Common myeloid progenitor, CD34-positive (primary cell): ENCODE data around the gene GPR18.

Experiments
- CTCF ChIA-PET: fragments of 350-600 bp; sonication (Branson Sonifier 250); formaldehyde crosslinking; loops from one replicate; lab custom pipeline; 2021; ENCODE audit warnings: antibody characterized with exemption; lab: Charles Lee
- POLR2A ChIA-PET: fragments of 350-600 bp; sonication (Branson Sonifier 250); formaldehyde crosslinking; loops from one replicate; lab custom pipeline; 2021; ENCODE audit warnings: antibody characterized with exemption; lab: Charles Lee
- DNase-seq, 3 donors: peaks; one replicate each; pipeline versions ENCODE4 v3.0.0 to v3.0.0-alpha.2; 2013
- H3K27ac ChIP-seq, 2 experiments: 1 replicate in 1 of 2; 2 replicates in 1 of 2; pipeline ENCODE4 v1.7.0; 2013; ENCODE audit warnings: inconsistent platforms in 2 of 2, low read length in 2 of 2, mild to moderate bottlenecking in 2 of 2, low read depth in 1 of 2, moderate library complexity in 1 of 2; ENCODE audit not compliant: severe bottlenecking in 2 of 2, insufficient read depth in 1 of 2, poor library complexity in 1 of 2
- H3K27me3 ChIP-seq, 5 experiments: replicated peaks in 2 of 5; 1 replicate in 3 of 5; 2 replicates in 2 of 5; pipeline versions ENCODE4 v1.6.1 to v1.7.0; 2013; ENCODE audit warnings: low read length in 4 of 5, mild to moderate bottlenecking in 2 of 5, moderate library complexity in 2 of 5, inconsistent platforms in 1 of 5; ENCODE audit not compliant: insufficient read depth in 5 of 5, control insufficient read depth in 4 of 5
- H3K36me3 ChIP-seq, 4 experiments: 1 replicate in 2 of 4; 2 replicates in 2 of 4; pipeline versions ENCODE4 v1.6.1 to v1.7.0; 2013; ENCODE audit warnings: low read length in 3 of 4, control low read depth in 1 of 4, mild to moderate bottlenecking in 1 of 4; ENCODE audit not compliant: control insufficient read depth in 4 of 4, insufficient read depth in 4 of 4
- H3K4me1 ChIP-seq, 4 experiments: 1 replicate in 3 of 4; 2 replicates in 1 of 4; pipeline versions ENCODE4 v1.6.1 to v1.7.1; 2013; ENCODE audit warnings: low read length in 3 of 4, mild to moderate bottlenecking in 3 of 4, control low read depth in 1 of 4, inconsistent platforms in 1 of 4, moderate library complexity in 1 of 4; ENCODE audit not compliant: control insufficient read depth in 4 of 4, insufficient read depth in 4 of 4; ENCODE audit errors: control extremely low read depth in 1 of 4
- H3K4me3 ChIP-seq, 7 experiments: 1 replicate in 4 of 7; 2 replicates in 3 of 7; pipeline versions ENCODE4 v1.5.1 to v1.7.0; 2013; ENCODE audit warnings: mild to moderate bottlenecking in 7 of 7, low read length in 6 of 7, moderate library complexity in 6 of 7, inconsistent platforms in 2 of 7, low read depth in 2 of 7, control low read depth in 1 of 7; ENCODE audit not compliant: insufficient read depth in 4 of 7, control insufficient read depth in 1 of 7; ENCODE audit errors: extremely low read depth in 1 of 7
- H3K9me3 ChIP-seq, 5 experiments: 1 replicate in 4 of 5; 2 replicates in 1 of 5; pipeline versions ENCODE4 v1.6.1 to v1.7.1; 2013; ENCODE audit warnings: low read length in 4 of 5, mild to moderate bottlenecking in 2 of 5, inconsistent platforms in 1 of 5, low read depth in 1 of 5, moderate library complexity in 1 of 5; ENCODE audit not compliant: control insufficient read depth in 4 of 5, insufficient read depth in 2 of 5; ENCODE audit errors: control extremely low read depth in 1 of 5
- WGBS: methylation state at CpG from one replicate; pipeline ENCODE4 v1.1.5; 2013; ENCODE audit not compliant: insufficient coverage; 5-methylcytosine and 5-hydroxymethylcytosine counted together

Gene GPR18

DNA sequence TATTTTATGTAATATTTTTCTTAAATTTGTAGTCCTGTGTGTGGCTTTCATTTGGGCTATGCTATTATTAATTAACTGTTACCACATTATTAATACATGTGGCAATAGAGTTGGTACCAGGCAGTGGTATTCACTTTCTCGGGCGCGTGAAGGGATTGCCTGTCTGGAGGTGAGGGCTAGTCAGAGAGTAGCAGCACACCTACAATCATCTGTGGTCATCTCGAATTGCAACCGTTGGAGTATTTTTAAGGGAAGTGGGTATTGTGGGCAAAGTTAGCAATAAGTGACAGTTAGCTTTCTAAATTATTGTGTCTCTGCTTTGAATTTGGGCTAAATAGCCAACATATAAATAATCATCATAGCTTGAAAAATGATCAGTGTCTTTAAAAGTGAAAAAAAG is 20.0 kb upstream of the GPR18 start:
- WGBS, result no CpG with 5 or more reads among the region's 5 CpGs
- peak overlapping the region in 2 of 7 experiments; percentile 11 to 52 for H3K4me3 ChIP-seq

DNA sequence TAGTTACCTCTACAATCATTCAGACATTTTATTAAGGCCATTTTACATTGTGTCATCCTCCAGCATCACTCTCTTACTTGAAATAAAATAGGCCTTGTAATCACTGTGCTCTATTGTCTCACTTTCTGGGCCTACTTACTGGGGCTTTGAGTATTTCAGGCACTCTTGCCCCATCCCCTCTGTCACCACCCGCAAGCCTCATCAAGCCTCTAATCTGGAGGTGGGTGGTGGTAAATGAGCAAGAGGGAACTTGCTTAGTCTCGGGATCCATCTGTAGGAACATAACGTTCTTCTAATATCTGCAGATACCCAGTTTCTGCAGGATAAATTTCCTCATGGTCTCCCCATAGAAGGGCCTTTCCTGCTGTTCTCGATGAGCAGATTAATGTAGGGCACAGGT is 19.4 kb upstream of the GPR18 start:
- Histone ChIP-seq H3K27ac (no peak overlapping the region), H3K9me3 (peaks cover 0 to 1% (median under 1%) of the 10 kb centered on the region in 5 experiments), H3K4me1 (peaks cover 49 to 76% (median 57%) of the 10 kb centered on the region in 4 experiments), H3K27me3 (no peaks in the 10 kb centered on the region), H3K4me3 (peak overlapping the region in 1 of 7 experiments; percentile 11), H3K36me3 (peaks cover 0 to 14% (median 2%) of the 10 kb centered on the region in 4 experiments)
- ChIA-PET POLR2A (interaction anchor here (1.6 kb wide), 1 partner anchor 109 kb away, joined by 3 read pairs; no protein-coding TSS in a partner anchor), CTCF (interaction anchor here (0.6 to 2.0 kb wide), 2 partner anchors 9 to 178 kb away, joined by 3 to 6 read pairs; no protein-coding TSS in a partner anchor)
- DNase-seq, result peak in 1 of 3 donors; percentile 47
- WGBS, result 93% methylated on average over 3 of the region's 4 CpGs

More for the DNA sequence above, 20.0 kb upstream of the GPR18 start:
- CTCF ChIA-PET, result interaction anchor here (0.6 to 2.0 kb wide), 2 partner anchors 9 to 178 kb away, joined by 3 to 6 read pairs; no protein-coding TSS in a partner anchor
- peak overlapping the region in 1 of 2 experiments; percentile 61 for H3K27ac ChIP-seq
- H3K36me3 ChIP-seq, result peaks cover 0 to 14% (median 2%) of the 10 kb centered on the region in 4 experiments
- H3K4me1 ChIP-seq, result peaks cover 49 to 81% (median 62%) of the 10 kb centered on the region in 4 experiments
- DNase-seq, result peak in 2 of 3 donors; percentile 83 to 88
- H3K9me3 ChIP-seq, result no peaks in the 10 kb centered on the region
- H3K27me3 ChIP-seq, result no peaks in the 10 kb centered on the region
- POLR2A ChIA-PET, result interaction anchor here (1.6 kb wide), 1 partner anchor 109 kb away, joined by 3 read pairs; no protein-coding TSS in a partner anchor

GRCh38 chr13:99276706-99277105 is 18.5 kb upstream of the GPR18 start:
- POLR2A ChIA-PET, result no interaction called here
- Histone ChIP-seq H3K36me3 (peaks cover 0 to 14% (median 4%) of the 10 kb centered on the region in 4 experiments), H3K4me3 (no peak overlapping the region), H3K27me3 (no peaks in the 10 kb centered on the region), H3K9me3 (peaks cover 0 to 5% (median 4%) of the 10 kb centered on the region in 5 experiments), H3K4me1 (peaks cover 44 to 66% (median 49%) of the 10 kb centered on the region in 4 experiments), H3K27ac (no peak overlapping the region)
- CTCF ChIA-PET, result interaction anchor here (0.8 to 3.0 kb wide), 5 partner anchors 11 to 159 kb away, joined by 3 to 30 read pairs (median 12); no protein-coding TSS in a partner anchor
- no CpG with 5 or more reads among the region's 2 CpGs for WGBS
- no peak for DNase-seq

GRCh38 chr13:99275093-99275469 is 16.9 kb upstream of the GPR18 start:
- peaks cover 0 to 12% (median 3%) of the 10 kb centered on the region in 4 experiments for H3K36me3 ChIP-seq
- DNase-seq, result peak in 2 of 3 donors; percentile 64 to 71
- H3K4me3 ChIP-seq, result no peak overlapping the region
- WGBS, result no CpG with 5 or more reads among the region's 1 CpG
- H3K27me3 ChIP-seq, result no peaks in the 10 kb centered on the region
- ChIA-PET CTCF (interaction anchor here (0.8 to 3.0 kb wide), 9 partner anchors 9 to 167 kb away, joined by 3 to 30 read pairs (median 7); no protein-coding TSS in a partner anchor), POLR2A (no interaction called here)
- peaks cover 0 to 5% (median 4%) of the 10 kb centered on the region in 5 experiments for H3K9me3 ChIP-seq
- peaks cover 34 to 66% (median 49%) of the 10 kb centered on the region in 4 experiments for H3K4me1 ChIP-seq
- H3K27ac ChIP-seq, result no peak overlapping the region

DNA sequence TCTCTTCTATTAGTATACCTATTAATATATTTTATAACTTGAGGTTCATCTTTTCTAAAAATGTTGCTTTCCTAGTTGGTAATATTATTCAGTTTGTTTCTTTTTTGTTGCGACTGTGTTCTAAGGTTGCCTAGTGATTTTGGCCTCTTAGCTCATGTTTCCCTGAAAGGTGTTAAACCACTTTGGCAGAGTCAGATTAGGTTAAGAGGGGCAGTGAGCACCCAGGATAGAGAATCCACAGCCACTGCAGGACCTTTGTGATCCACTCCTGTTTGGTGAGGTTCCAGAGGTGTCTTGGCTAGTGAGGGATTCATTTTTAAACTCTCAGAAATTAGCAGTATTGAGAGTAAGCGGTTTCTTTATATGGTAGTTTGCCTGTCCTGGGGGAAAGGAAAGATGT is 14.9 kb upstream of the GPR18 start:
- 100% methylated on average over 1 of the region's 2 CpGs for WGBS
- ChIA-PET POLR2A (no interaction called here), CTCF (interaction anchor here (0.6 to 10.8 kb wide), 10 partner anchors 9 to 169 kb away, joined by 3 to 196 read pairs (median 10); no protein-coding TSS in a partner anchor)
- H3K27me3 ChIP-seq, result no peaks in the 10 kb centered on the region
- H3K4me3 ChIP-seq, result no peak overlapping the region
- H3K27ac ChIP-seq, result no peak overlapping the region
- peaks cover 0 to 5% (median 4%) of the 10 kb centered on the region in 5 experiments for H3K9me3 ChIP-seq
- DNase-seq, result no peak
- H3K4me1 ChIP-seq, result peaks cover 14 to 49% (median 32%) of the 10 kb centered on the region in 4 experiments
- peaks cover 0 to 14% (median 4%) of the 10 kb centered on the region in 4 experiments for H3K36me3 ChIP-seq

DNA sequence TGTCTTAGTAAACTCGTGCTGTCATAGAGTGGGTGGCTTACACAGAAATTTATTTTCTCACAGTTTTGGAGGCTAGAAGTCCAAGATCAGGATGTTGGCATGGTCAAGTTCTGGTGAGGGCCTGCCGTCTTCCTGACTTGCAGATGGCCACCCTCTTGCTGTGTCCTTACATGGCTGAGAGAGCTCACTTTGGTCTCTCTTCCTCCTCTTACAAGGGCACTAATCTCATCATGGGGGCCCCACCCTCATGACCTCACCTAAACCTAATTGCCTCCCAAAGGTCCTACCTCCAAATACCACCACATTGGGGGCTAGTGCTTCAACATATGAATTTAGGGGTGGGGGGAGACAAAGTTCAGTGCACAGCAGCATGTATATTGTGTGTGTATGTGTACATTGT is 14.3 kb upstream of the GPR18 start:
- no peak for DNase-seq
- ChIA-PET CTCF (interaction anchor here (1.4 to 10.8 kb wide), 9 partner anchors 8 to 169 kb away, joined by 3 to 196 read pairs (median 47); no protein-coding TSS in a partner anchor), POLR2A (interaction anchor here (0.6 kb wide), 1 partner anchor 31 kb away, joined by 3 read pairs; no protein-coding TSS in a partner anchor)
- 100% methylated on average over 2 of the region's 2 CpGs for WGBS
- Histone ChIP-seq H3K4me1 (peaks cover 8 to 43% (median 27%) of the 10 kb centered on the region in 4 experiments), H3K27ac (no peak overlapping the region), H3K27me3 (no peaks in the 10 kb centered on the region), H3K36me3 (peaks cover 0 to 19% (median 7%) of the 10 kb centered on the region in 4 experiments), H3K4me3 (no peak overlapping the region), H3K9me3 (peaks cover 0 to 5% (median 4%) of the 10 kb centered on the region in 5 experiments)
